HG02943 (cell line): ENCODE results near the gene SPOCK2.
"Not testable (repeated sequence)": the region's sequence is repeated elsewhere in the genome, so short reads cannot be mapped to it uniquely, and the experiment has no call there.

ENCODE experiments used
- ATAC-seq: cut with Tn5 transposase; IDR thresholded peaks from one replicate; pipeline ENCODE4 v1.9.1; 2021; ENCODE audit warnings: mild to moderate bottlenecking, low read depth, moderate library complexity; ENCODE audit not compliant: unreplicated experiment

The SPOCK2 gene

DNA sequence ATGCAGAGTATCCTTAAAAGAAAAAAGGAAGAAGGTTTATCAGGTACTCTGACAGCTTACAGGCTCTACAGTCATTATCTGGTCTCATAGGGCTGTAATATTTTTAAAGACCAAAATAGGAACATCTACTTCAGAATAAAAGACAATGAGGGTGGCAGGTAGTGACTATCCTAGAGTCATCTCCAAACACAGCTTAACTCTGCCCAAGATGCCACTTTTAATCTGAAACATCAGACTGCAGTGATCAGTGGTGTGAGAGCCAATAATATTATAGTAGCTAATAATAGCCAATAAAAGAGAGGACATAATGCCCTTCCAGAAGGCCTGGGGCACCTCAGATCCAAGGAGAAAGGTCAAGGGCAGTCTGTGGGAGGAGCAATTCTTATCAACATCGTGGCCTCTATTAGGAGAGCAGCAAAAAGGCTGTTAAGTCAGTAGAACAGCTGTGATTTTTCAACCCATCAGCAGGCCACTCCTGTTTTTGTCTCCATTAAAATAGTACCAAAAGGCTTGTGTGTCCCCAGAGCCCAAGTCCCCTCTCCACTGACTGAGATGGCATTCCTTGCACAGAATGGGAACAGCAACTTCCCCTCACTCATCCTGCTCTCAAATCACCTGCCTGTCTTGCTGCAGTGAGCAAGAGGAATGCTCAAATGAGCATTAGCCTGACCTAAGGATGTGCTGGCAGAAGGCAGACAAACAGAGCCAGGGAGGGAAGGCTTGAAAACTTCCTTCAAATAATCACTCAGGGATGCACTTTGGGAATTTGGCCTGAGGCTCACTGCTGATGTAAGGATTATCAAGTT, 20.7 kb upstream of the SPOCK2 start:
- ATAC-seq, result no peak

DNA sequence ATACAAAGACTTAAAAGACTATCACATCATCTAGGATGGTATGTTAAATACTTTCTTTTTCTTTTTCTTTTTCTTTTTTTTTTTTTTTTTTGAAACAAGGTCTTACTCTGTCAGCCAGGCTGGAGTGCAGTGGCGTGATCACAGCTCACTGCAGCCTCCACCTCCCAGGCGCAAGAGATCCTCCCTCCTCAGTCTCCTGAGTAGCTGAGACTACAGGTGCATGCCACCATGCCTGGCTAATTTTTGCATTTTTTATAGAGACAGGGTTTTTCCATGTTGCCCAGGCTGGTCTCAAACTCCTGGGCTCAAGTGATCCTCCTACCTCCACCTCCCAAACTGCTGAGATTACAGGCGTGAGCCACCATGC, 19.6 kb upstream of the SPOCK2 start:
- ATAC-seq, result not testable (repeated sequence)

DNA sequence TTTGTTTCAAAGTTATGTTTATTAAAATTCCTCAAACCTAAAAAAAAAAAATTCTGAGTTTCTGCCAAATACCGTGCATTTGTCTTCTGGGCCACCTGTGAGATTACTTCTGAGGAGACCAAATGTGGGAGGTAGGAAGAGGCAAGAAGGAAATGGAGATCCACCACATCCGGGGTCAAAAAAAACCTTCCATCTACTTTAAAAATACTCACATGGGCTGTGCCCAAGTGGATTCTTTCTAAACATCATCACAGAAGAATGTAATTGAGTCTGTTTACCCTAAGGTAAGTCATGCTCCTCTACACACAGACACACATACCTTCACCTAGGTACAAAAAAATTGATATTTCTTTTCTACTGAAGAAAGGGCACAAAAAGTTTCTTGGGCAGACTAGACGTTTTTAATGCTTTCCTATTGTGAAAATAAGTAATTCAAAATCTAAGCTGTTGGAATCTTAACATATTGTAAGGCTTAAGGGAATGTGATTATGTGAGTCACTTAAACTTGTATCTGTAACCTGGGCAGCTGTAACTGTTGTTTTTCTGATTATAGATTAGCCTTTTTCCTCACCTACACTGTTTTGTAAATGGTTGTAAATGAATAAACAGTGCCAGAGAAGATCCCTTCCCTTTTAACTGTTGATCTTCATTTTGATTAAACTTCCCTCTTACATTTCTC, 19.1 kb upstream of the SPOCK2 start:
- ATAC-seq, result no peak

DNA sequence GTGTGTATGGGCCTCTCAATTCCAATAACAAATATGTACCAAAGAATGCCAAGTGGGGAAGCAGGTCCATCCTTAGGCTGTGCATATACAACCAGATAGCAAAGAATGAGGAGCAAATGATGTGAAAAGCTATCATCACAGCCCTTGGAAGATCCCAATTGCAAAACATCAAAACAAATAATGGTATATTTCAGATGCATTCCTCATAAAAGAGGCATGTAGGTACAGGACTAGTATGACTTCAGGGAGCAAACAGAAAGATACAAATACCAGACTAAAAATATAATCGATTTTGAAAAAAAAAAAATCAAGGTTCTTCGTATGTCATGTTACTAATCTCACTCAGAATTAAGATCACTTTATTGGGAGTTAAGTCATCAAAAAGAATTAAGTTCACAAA, 18.5 kb upstream of the SPOCK2 start:
- no peak for ATAC-seq

DNA sequence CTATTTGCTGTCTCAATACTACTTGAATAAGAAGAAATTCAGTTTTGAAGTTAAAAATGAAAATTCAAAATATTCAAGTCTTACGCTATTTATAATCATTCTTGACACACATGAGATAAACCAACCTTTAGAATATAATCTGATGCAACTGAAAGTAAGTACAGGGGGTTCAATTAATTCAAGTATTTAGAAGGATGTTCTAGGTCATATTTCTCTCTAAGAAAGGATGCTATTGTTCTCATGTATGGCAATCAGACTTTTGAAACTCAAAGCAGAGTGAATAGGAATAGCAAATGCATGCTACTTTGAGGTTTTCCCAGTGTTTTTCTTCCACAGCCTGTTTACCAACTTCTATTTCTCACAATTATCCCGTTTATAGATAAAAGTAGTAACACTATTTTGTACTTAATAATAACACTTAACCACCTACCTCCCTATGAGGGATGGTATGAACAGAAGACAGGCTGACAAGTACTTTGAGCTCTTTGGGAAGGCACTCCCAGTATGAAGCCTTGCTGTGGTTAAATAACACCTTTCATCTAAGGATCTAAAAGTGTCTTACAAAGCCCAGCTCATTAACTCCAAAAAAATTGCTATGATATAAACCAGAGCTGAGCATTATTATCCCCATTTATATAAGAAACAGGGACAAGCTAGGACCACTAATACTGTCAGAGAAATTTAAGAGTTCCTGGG, 18.0 kb upstream of the SPOCK2 start:
- ATAC-seq, result no peak

DNA sequence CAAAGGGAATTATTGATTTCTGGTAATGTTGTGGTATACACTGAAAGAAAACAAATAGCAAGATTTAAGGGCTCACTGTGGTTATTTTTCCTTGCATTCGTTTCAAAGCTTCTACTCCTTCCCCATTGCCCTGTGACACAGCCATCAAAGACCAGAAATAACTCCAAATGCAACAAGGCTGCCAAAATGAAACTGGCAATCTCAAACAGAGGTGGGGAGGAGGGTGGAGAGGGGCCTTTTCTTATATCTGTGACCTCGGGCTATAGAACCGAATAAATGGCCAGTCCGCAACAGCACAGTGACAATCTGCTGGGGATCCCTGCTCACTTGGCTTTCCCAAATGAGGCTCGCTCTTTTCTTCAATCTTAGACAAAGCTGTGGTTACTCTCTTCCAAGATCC, 17.4 kb upstream of the SPOCK2 start:
- ATAC-seq, result no peak

DNA sequence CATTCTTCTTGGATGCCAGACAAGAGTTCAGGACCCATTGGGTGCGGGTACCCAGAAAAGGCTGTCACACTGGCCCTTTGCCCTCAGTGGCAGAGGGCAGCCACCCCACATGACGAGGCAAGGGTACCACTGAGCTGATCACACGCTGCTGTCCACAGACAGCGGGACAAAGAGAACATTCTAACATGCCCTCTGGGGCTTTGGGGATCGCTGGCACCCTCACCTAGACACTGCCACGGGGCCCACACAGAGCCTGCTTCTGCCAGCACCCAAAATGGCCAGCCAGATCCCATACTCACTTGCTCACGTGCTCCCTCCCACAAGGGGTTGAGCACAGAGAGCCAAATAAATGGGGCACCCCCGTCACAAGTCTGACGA, 16.7 kb upstream of the SPOCK2 start:
- ATAC-seq, result no peak

DNA sequence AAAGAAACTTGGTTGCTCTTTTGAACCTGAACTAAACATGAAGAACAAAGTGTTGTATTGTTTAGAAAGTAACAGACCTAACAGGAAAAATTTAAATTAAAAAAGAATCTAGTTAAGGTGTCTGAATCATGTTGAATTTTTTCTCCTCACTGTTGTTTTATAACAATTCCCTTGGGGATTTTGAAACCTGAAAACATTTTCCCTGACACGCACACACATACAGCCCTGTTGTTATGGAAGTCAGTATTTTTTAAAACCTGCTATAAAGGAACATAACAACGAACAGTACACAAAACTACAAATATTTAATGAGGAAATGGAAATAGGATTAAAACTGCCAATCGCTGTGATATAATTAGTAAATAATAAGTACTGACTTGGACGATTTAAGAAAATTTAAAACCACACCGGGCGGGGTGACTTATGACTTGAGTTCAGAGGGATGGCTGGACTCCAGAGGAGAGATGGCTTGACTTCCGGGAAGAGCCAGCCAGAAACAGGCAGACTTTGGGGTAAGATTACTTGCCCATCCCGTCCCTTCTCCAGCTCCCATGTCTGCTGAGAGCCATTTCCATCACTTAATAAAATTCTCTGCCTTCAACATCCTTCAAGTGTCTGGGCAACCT, 16.2 kb upstream of the SPOCK2 start:
- no peak for ATAC-seq

DNA sequence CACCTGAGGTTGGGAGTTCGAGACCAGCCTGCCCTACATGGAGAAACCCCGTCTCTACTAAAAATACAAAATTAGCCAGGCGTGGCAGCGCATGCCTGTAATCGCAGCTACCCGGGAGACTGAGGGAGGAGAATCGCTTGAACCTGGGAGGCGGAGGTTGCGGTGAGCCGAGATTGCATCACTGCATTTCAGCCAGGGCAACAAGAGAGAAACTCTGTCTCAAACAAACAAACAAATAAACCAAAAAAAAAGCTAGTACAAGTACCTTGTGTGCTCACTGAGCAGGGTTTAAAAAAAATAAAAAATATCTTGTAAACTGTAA, 11.2 kb upstream of the SPOCK2 start:
- ATAC-seq, result no peak

DNA sequence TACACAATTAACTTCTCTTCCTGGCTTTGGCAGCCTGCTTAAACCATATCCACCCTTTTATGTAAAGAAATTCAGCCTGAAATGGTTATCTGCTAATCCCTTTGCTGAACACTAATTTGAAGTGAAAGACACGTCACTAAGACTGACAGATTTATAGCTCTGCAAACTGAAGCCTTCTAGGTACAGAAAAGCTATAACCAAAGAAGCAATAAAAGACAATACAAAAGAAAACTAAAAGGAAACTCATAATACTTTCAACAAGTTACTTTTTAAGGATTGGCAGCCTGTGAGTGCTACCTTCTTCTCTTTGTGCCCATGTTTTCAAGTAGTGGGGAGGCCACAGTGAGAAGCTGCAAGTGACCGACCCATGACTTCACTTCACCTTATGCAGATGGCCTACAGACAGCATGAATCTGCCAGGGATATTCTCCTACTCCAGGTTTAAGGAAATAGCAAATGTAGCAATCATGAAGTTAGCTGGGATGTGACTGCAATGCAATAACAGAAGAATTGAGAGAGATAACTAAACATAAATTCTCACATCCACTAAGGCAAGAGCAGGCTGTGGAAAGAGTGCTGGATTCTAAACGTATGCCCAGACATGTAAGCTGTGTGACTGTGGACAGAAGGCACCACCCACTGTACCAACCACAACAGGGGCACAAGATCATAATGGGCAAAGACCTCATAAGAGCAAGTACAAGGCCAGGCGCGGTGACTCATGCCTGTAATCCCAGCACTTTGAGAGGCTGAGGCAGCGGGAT, 10.7 kb upstream of the SPOCK2 start:
- no peak for ATAC-seq

DNA sequence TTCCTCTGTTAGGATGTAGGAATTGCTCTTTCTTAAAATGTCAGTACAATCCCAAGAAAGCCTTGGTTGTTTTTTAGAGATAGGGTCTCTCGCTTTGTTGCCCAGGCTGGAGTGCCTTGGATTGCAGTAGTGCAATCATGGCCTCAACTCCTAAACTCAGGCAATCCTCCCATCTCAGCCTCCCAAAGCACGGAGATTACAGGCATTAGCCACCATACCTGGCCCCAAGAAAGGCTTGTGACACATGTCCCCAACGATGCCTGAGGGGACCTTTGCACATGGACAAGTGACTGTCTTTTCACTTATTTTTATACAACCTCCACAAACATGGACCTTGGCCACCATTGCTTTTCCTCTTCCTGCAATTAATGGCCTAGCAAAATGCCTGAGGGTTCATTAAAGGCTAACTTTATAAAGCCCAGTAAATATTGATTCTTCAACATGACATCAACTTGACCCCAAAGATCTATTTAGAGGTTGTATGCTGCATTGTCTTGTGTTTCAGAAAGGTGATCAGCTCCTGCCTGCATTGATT, 10.0 kb upstream of the SPOCK2 start:
- no peak for ATAC-seq

DNA sequence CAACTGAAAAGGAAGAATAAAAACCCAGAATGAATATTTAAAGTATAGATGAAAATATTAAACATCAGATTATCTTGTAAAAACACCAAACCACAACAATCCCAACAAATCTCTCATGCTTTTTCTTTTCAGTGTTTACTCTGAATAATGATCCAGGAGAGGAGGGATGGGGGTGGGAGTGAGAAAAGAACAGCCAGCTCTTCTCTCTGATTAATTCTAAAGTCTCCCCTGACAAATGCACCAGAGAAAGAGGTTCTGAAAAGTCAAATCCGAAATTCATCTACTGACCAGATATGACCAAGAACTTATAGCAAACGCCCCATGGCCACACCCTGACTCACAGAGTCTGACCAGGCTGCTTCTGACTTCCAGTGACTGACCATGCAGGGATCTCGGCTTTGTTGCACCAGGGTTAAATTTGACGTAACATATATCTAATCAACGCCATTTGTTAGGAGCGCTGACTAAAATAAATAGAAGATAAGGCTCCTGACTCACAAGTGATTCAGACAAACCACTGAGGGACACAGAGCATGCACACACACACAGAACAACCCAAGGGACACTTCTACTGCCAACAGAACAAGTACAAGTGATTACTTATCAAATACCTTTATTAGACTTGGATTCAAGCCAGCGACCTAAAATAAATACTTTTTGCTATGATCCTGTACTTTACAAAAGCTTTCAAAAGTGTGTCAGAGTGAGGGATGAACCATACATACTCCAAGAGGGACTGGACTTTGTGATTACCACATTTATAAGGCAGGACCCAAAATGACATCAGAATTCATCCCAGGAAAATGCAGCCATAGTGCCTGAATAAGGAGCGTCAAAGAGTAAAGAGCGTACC, 9.3 kb upstream of the SPOCK2 start:
- ATAC-seq, result no peak

DNA sequence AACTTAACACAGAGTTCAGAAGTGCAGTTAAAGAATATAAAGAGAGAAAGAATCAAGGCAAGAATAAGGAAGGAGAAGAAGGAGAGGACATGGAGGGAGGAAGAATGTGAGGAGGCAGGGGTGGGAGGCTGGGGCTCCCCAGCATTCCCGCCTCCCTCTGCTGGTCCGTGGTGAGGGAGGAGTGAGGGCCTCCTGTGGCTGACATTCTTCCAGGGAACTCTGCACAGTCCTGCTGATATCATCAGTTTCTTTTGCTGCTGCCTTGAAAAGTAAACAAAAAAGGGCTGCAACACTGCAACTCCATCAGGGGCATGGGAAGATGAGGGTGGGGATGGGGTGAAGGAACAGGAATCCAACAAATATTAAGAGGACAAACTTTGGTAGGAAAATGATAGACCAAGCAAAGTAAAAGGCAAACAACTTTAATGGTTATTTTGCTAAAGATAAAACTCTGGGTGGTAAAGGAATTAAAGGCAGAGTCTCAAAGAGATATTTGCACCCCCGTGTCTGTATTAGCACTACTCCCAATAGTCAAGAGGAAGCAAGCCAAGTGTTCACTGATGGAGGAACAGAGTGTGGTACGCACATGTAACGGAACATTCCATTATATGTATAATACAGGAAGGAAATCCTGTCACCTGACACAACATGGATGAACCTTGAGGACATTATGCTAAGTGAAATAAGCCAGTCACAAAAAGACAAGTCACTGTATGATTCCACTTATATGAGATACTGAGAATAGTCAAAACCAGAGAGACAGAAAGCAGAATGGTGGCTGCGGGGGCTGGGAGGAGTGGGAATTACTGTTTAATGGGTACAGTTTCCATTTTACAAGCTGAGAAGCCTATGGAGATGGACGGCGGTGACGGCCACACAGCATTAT, 8.0 kb upstream of the SPOCK2 start:
- no peak for ATAC-seq

DNA sequence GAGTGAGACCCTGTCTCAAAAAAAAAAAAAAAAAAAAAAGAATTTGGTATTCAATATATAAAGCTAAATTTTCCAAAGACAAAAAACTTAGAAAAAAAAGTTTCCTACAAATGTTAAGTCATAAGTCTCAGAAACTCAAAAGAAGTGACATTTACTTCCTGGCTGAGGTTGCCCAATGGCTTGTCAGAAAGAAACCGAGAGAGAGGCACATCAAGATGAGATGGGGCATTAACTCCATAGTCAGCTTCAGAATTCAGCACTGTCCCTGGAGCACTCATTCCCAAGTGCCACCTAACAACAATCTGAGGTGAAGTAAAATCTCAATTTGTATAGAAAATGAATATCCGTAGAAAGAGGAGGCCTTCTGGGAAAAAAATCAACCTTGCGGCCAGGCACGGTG, 6.8 kb upstream of the SPOCK2 start:
- ATAC-seq, result no peak

DNA sequence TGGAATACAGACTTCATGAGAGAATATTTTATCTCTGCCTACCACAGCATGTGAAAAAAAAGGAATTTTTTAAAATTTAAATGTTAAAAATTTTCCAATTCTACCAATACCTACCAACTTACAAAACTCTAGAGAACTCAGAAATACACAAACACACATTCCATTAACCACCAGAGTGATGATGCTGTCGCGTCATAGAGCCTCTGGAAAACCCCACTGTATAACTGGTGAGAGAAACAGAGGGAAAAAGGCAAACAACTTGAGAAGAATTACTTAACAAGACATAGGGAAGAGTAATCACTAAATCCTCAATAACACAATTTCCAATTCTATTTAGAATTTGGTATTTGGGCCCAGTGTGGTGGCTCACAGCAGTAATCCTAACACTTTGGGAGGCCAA, 6.2 kb upstream of the SPOCK2 start:
- no peak for ATAC-seq

DNA sequence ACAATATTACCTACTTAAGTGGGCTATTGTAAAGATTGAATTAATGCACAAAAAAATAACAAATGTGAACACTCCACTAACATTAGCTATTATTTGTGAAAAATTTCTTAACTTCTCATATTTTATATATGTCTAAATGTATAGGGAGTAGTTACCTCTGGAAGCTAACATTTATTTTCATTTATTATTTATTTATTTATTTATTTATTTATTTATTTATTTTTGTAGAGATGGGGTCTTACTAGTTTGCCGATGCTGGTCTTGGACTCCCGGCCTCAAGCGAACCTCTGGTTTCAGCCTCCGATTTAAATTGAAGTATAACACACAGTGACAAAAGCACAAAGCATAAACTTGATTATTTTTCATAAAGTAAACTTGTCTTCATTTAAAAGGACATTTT, 5.1 kb upstream of the SPOCK2 start:
- no peak for ATAC-seq

DNA sequence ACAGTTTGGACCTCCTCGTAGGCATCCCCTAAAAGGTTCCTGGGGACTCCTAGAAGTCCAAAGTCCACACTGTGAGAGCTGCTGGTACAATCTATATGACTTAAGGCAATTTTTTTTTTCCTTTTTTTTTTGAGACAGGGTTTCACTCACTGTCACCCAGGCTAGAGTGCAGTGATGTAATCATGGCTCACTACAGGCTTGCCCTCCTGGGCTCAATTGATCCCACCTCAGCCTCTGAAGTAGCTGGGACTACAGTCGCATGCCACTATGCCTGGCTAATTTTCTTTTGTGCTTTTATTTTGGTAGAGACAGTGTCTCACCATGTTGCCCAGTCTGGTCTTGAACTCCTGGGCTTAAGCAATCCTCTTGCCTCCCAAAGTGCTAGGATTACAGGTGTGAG, 4.6 kb upstream of the SPOCK2 start:
- ATAC-seq, result no peak

DNA sequence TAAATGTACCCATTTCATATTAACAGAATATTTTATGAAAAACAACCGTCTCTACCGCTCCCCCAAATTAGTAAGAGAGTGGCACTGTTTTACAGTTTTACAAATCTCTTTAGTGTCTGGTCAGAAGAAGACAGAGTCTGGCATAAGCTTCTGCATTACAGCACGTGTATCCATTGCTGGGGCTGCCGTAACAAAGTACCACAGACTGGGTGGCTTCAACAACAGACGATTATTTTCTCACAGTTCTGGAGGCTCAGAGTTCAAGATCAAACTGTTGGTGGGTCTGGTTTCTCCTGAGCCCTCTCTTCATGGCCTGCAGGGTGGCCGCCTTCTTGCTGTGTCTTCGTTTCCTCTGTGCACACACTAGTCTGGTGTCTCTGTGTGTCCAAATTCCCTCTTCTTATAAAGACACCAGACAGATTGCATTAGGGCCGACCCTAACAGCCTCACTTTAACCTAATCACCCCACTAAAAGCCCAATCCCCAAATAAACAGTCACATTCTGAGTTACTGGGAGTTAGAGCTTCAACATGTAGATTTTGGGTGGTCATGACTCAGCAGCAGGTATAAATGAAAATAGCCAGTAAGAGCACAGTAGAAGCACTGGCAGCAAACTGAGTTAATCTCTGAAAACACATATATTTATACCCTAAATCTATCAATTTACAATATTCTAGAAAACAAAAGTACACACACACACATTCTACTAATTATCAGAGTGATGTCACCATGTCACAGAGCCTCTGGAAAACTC, 4.0 kb upstream of the SPOCK2 start:
- ATAC-seq, result no peak
